Ishikawa (cell line): ENCODE measurements around the gene B4GALNT4.

ENCODE experiments used
- CEBPB ChIP-seq: IDR thresholded peaks from 2 replicates; pipeline ENCODE4 v1.6.1; 2012
- CREB1 ChIP-seq: IDR thresholded peaks from 2 replicates; pipeline ENCODE4 v1.6.1; 2012; ENCODE audit warnings: low read depth
- EGR1 ChIP-seq: IDR thresholded peaks from 2 replicates; pipeline ENCODE4 v1.6.1; 2012
- EP300 ChIP-seq: IDR thresholded peaks from 2 replicates; pipeline ENCODE4 v1.6.1; 2012; ENCODE audit warnings: borderline replicate concordance
- FOXM1 ChIP-seq: IDR thresholded peaks from 2 replicates; pipeline ENCODE4 v1.6.1; 2012; ENCODE audit warnings: low read depth, borderline replicate concordance
- MAX ChIP-seq: IDR thresholded peaks from 2 replicates; pipeline ENCODE4 v1.6.1; 2012
- NFIC ChIP-seq: IDR thresholded peaks from 2 replicates; pipeline ENCODE4 v1.6.1; 2012
- RAD21 ChIP-seq: IDR thresholded peaks from 2 replicates; pipeline ENCODE4 v1.6.1; 2012; ENCODE audit warnings: low read depth
- REST ChIP-seq: IDR thresholded peaks from 2 replicates; pipeline ENCODE4 v1.6.1; 2012; ENCODE audit warnings: low read depth, mild to moderate bottlenecking
- TAF1 ChIP-seq: IDR thresholded peaks from 2 replicates; pipeline ENCODE4 v1.6.1; 2012; ENCODE audit warnings: low read depth, mild to moderate bottlenecking
- TCF12 ChIP-seq: IDR thresholded peaks from 2 replicates; pipeline ENCODE4 v1.6.1; 2012; ENCODE audit warnings: low read depth
- TEAD4 ChIP-seq: IDR thresholded peaks from 2 replicates; pipeline ENCODE4 v1.6.1; 2012
- USF1 ChIP-seq: IDR thresholded peaks from 2 replicates; pipeline ENCODE4 v1.6.1; 2012
- YY1 ChIP-seq: IDR thresholded peaks from 2 replicates; pipeline ENCODE4 v1.6.1; 2012; ENCODE audit warnings: low read depth
- ZBTB7A ChIP-seq: IDR thresholded peaks from 2 replicates; pipeline ENCODE4 v1.6.1; 2012; ENCODE audit warnings: low read depth

The B4GALNT4 gene

GRCh38 chr11:351411-351810 lies 17.9 kb upstream of the B4GALNT4 start:
- no peak for TF ChIP-seq MAX
- TF ChIP-seq EGR1 = no peak

- TF ChIP-seq ZBTB7A (no peak), NFIC (no peak), USF1 (no peak), TAF1 (no peak), EGR1 (no peak), YY1 (no peak), CEBPB (no peak), RAD21 (no peak), EP300 (no peak), CREB1 (no peak), TCF12 (no peak), REST (no peak), TEAD4 (no peak), FOXM1 (no peak), MAX (no peak)
Measured at GRCh38 chr11:352456-353031, 16.8 kb upstream of the B4GALNT4 start.

GRCh38 chr11:353179-353873 lies 16.0 kb upstream of the B4GALNT4 start:
- no peak for TF ChIP-seq CREB1
- TF ChIP-seq EGR1 = no peak
- peak; percentile 77 for TF ChIP-seq MAX
- TF ChIP-seq ZBTB7A = no peak
- TF ChIP-seq REST = no peak
- TF ChIP-seq FOXM1 = no peak
- no peak for TF ChIP-seq RAD21
- no peak for TF ChIP-seq YY1
- TF ChIP-seq TCF12 = no peak
- TF ChIP-seq CEBPB = no peak
- peak; percentile 66 for TF ChIP-seq NFIC
- TF ChIP-seq TEAD4 = no peak

- TF ChIP-seq YY1 (no peak), EP300 (peak; percentile 55; the same call in 1 of the 2 replicates), CREB1 (no peak), TCF12 (peak; percentile 67; the same call in 1 of the 2 replicates), RAD21 (peak; percentile 12; the same call in 1 of the 2 replicates), EGR1 (no peak), NFIC (peak; percentile 83), TEAD4 (peak; percentile 72), ZBTB7A (peak; percentile 98), REST (no peak), CEBPB (no peak), TAF1 (peak; percentile 45; the same call in 1 of the 2 replicates), FOXM1 (no peak), MAX (peak; percentile 68; the same call in 1 of the 2 replicates), USF1 (no peak)
Measured at GRCh38 chr11:355581-356458, 13.5 kb upstream of the B4GALNT4 start.
